Hematopoietic multipotent progenitor cell treated with erythropoietin and hydrocortisone succinate and interleukin-3 and kit ligand, for 6 days (in vitro differentiated cells): ENCODE data around the gene ENPP5.

Source experiments
- DNase-seq: peaks from one replicate; pipeline ENCODE4 v3.0.0-alpha.2; 2015

The ENPP5 gene

DNA sequence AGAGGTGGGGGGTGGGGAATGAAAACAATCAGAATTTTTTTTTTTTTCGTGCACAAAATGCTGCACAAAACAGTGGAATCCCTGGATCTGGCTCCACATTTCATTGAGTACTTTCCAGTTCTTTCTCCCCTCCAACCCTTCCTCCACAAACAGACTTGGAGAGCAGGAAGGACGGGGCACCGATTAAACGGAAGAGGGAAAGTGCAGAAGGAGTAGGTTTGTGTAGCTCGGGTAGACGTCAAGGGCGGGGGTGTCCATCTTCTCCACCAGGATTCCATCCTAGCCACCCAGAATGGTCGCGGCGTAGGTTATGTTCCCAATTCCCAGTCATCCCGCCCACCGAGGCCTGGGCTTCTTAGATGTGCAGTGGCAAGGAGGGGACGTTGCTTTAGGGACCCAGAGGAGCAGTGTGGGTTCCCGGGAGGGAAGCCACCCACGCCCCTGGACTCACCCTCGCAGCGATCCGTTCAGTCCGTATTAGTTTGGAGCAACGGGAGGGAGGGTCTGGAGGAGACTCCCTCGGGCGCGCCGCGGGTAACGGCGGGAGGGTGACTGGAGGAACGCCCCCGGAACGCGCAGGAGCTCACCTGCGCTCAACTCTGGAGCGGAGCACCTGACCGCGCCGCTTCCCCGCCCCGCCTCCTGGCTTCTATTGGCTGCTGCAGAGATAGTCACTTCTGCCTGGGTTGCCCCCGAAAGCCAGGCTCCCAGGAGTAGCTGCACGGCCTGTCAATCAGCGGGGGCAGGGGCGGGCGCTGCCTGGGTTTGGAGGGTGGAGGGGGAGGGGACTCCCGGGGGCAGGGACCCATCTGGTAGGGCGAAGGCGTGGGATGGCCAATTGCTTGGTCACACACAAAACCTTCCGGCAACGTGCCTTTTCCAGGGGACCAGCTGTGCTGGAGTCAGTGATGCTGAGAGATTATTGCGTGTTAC is at the start of gene ENPP5:
Gene ENPP5 (minus strand): TSS at position 624 of the 933 bp plus-strand sequence. CDS start 2,718 bp downstream, outside the sequence.
- DNase-seq, result peak; percentile 69

GRCh38 chr6:46219661-46220060 is 48.9 kb upstream of the ENPP5 start:
- DNase-seq, result peak; percentile 7

DNA sequence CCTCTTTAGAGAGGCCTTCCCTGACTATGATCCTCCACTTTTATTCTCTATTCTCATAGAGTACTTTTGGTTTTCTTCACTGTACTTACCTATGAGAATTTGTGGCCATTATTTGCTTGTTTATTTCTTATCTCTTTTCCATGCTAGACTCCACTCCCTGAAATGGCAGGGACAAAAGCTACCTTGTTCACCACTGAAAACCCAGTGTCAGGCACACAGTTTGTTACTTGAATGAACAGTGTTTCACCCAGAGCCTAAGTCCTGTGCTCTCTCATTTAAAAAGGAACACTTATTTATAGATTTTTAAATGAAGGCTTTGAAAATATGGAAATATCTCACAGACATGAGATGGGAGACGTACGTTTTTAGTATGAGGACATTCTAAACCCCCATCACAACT is 47.7 kb upstream of the ENPP5 start:
- DNase-seq, result no peak

GRCh38 chr6:46217671-46218131 is 46.9 kb upstream of the ENPP5 start:
- peak; percentile 85 for DNase-seq

GRCh38 chr6:46216879-46217278 is 46.1 kb upstream of the ENPP5 start:
- no peak for DNase-seq

DNA sequence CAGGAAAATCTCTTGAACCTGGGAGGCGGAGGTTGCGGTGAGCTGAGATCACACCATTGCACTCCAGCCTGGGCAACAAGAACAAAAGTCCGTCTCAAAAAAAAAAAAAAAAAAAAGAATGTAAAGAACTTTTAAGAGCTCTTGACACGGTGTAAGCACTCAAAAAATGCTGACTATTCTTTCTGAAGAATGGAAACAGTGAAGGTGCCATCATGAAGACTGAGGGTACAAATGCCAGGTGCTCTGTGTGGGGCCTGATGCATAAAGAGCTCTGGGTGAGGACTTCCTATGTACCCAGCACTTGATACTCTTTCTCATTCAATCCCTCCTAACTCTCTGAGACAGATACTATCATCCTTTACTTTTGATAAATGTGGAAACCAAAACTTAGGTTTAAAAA is 45.0 kb upstream of the ENPP5 start:
- DNase-seq, result no peak

DNA sequence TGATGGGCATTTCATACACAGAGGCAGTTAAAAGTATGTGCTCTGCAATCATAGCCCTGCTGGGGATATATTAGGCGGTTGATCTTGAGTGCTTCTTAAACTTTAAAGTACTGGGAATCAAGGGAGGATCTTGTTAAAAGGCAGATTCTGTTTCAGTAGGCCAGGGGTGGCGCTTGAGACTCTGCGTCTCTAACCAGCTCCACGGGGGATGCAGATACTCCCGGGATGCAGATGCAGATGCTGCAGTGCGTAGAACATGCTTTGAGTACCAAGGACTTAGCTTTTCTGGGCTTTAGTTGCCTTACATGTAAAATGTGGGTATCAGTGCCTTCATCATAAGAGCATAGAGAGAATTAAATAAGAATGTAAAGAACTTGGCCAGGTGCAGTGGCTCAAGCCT is 44.4 kb upstream of the ENPP5 start:
- no peak for DNase-seq

DNA sequence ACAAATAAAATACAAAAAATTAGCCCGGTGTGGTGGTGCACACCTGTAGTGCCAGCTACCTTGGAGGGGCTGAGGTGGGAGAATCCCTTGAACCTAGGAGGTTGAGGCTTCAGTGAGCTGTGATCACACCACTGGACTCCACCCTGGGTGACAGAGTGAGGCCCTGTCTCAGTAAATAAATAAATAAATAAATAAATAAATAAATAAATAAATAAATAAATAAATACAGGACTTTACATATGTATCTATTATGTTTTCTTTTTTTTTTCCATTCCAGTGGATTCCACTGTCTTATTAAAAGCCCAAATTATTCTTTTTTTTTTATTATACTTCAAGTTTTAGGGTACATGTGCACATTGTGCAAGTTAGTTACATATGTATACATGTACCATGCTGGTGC is 41.1 kb upstream of the ENPP5 start:
- no peak for DNase-seq

- DNase-seq, result no peak
These were observed 39.5 kb upstream of the ENPP5 start for GRCh38 chr6:46210294-46210693.

- DNase-seq, result no peak
These were observed 37.5 kb upstream of the ENPP5 start for GRCh38 chr6:46208303-46208702.

GRCh38 chr6:46207174-46207573 is 36.4 kb upstream of the ENPP5 start:
- no peak for DNase-seq

DNA sequence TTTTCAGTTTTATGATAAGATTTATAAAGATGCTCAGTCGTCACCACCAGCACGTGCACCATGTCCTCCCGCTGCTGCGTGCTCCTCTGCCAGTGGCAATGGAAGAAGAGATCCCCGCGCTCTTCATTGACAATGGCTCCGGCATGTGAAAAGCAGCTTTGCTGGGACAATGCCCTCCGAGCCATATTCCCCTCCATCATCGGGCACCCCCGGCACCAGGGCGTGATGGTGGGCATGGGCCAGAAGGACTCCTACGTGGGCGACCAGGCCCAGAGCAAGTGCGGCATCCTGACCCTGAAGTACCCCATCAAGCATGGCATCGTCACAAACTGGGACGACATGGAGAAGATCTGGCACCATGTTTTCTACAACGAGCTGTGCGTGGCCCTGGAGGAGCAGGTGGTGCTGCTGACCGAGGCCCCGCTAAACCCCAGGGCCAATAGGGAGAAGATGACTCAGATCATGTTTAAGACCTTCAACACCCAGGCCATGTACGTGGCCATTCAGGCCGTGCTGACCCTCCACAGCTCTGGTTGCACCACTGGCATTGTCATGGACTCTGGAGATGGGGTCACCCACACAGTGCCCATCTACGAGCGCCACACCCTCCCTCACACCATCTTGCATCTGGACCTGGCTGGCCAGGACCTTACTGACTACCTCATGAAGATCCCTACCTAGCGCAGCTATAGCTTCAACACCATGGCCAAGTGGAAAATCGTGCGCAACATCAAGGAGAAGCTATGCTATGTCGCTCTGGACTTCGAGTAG is 34.3 kb upstream of the ENPP5 start:
- no peak for DNase-seq

DNA sequence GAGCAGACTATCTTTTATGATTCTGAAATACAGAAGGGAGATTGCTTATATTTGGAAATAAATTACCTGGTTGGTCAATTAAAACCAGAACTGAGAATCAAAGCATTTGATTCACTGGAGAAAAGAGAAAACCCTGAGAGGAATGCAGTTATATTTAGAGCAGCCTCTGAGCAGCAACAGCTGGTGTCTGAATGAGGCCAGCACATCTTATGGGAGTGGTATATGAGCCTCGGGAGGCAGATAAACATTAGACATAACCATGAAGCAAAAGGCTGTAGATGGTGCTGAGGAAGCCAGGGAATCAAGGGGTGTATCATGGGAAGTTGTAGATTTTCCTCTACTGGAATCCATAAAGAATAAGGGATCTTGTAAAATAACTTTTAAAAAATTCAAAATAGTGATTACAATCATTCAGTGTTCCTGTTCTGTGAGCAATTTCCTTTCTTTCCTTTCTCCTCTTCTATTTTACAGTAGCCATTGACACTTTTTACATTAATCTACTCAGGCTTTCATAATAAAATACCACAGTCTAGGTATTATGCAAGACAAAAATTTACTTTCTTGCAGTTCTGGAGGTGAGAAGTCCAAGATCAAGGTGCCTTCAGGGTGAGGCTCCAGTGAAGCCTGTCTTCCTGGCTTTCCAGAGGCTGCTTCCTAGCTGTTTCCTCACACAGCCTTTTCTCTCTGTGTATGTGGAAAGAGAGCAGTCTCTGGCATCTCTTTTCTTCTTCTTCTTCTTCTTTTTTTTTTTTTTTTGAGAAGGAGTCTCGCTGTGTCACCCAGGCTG is 32.8 kb upstream of the ENPP5 start:
- DNase-seq, result no peak

GRCh38 chr6:46201702-46202101 is 30.9 kb upstream of the ENPP5 start:
- DNase-seq, result no peak

DNA sequence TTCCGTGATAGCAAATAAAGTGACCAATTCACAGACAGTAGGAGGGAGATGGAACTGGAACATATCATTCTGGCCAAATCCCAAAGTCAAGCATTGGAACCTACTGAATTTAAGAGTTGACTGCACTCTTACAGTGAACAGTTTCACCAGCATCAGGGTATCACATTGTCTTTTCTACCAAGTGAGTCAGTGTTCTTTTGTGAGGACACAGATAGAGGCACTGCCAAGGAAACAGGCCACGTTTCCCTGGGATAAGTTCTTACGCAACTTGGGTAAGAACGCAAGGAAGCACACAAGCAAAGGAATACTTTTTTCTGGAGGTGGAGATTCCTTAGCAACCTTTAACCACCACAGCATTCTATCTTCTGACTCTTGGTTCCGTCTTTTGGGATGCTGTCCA is 28.6 kb upstream of the ENPP5 start:
- DNase-seq, result no peak

- DNase-seq, result no peak
These were observed 21.2 kb upstream of the ENPP5 start for GRCh38 chr6:46191961-46192360.

- no peak for DNase-seq
These were observed 20.1 kb upstream of the ENPP5 start for GRCh38 chr6:46190889-46191288.

DNA sequence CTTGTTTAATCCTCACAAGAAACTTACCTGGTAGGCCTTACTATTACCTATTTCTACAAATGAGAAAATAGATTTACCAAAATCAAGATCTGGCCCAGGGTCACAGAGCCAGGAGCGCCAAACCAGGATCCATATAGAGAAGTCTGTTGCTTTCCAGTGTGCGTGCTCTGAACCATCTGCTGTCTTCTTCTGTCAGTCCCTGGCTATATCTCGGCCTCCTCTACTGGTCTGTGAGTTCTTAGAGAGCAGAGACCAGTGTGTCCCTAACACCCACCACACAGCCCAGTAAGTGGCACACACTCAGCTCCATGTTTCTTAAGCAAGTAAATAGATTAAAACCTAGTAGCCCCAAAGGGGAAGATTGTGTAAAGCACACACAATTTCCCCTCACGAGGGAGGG is 18.9 kb upstream of the ENPP5 start:
- DNase-seq, result no peak

DNA sequence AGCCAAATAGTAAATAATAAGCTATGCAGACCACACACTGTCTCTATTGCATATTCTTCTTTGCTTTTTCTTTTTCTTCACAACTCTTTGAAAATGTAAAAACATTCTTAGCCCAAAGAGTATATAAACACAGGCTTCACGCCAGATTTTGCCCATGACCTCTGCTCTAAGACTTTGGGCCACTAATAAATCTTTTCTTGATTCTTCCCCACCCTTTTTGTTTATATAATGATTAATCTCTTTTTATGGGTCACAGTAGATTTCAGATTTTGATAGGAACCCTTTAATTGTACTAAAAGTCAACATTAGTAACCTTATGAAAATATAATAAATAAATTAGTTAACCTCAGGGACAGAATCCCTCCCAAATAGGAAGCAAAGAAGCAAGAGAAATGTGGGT is 15.8 kb upstream of the ENPP5 start:
- DNase-seq, result no peak

DNA sequence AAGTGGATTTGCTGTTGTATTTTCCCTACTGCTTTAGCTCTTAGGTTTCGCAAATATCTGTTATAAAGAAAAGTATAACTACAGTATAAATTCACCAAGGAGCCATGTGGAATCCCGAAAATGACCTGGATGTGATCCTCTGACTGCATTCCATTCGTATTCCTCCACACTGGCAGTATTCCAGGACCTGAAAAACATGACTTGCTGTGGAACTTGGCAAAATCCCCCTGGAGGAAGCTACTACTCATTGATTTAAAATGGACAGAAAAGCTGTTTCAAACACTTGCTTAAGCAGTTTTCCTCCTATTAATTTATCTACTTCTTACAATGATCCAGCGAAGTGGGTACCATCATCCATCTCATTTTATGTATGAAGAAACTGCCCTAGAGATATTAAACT is 13.3 kb upstream of the ENPP5 start:
- DNase-seq, result no peak

DNA sequence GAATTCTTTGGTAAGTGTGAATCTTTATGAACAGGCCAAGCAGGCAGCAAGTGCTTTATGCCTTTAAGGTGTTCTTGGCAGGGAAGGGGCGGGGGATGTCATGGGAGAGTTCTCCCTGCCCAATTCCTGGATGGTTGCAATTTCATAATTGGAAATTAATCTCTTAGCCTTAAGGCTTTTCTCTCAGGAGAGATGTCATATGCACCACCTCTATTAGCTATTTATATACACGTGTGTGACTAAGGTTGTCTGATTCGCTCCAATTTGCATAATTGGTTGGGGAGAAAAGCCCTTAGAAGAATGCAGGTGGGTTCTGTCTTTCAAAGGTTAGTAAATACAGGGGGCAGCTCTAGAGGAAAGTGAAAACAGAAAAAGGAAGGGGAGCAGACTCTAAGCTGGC is 5.2 kb upstream of the ENPP5 start:
- no peak for DNase-seq

- peak; percentile 59 for DNase-seq
These were observed 4.7 kb upstream of the ENPP5 start for GRCh38 chr6:46175446-46175845.

DNA sequence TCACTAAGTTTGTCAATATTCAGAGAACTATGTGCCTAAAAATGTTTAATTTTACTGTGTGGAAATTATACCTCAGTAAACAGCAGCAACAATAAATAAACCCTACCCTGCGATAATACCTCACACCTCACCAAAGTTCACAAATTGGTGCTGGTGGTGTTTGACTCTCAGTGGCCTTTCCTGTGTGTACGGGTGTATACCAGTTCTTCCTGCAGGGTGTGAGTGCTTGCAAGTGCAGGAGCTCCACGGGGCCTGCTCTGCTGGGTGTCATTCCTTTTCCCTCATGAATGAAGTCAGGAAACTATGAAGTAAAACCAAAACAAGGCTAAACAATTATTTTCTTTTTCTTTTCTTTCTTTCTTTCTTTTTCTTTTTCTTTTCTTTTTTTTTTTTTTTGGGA is 4.1 kb upstream of the ENPP5 start:
- DNase-seq, result no peak
